HCT116 (cell line): Measurements from ENCODE around the gene PRND.

Experiments used
- CEBPB ChIP-seq: IDR thresholded peaks from 2 replicates; pipeline ENCODE4 v1.6.1; 2012; ENCODE audit warnings: low read depth
- ELF1 ChIP-seq: IDR thresholded peaks from 2 replicates; pipeline ENCODE4 v1.6.1; 2012; ENCODE audit warnings: low read depth, borderline replicate concordance
- MAX ChIP-seq: IDR thresholded peaks from 2 replicates; pipeline ENCODE4 v1.6.1; 2012
- RAD21 ChIP-seq: IDR thresholded peaks from 2 replicates; pipeline ENCODE4 v1.6.1; 2012; ENCODE audit warnings: low read depth, mild to moderate bottlenecking

- no peak for TF ChIP-seq MAX
- TF ChIP-seq RAD21: no peak
- no peak for TF ChIP-seq ELF1
- no peak for TF ChIP-seq CEBPB
Measured at GRCh38 chr20:4736875-4737274, 15.2 kb downstream of the PRND start.
